WTC11 (cell line): ENCODE measurements around the gene TRPV6. TPM values are rescaled to one million over a fixed set of nuclear protein-coding genes. Genes with fewer than 3 reads are reported as not detected.

ENCODE experiments used
- ATAC-seq: fragments of 200-7000 bp; cut with Tn5 transposase; 2 replicates; pipeline ENCODE4 v1.10.0; 2021; ENCODE audit warnings: mild to moderate bottlenecking, moderate library complexity
- CTCF ChIA-PET: fragments of 300-600 bp; sonication (Branson Sonifier 250); formaldehyde crosslinking; loops from one replicate; lab custom pipeline; 2021; ENCODE audit warnings: antibody characterized with exemption; lab: Charles Lee
- POLR2A ChIA-PET: fragments of 350-600 bp; sonication (Branson Sonifier 250); formaldehyde crosslinking; loops from one replicate; lab custom pipeline; 2021; ENCODE audit warnings: antibody characterized with exemption; lab: Charles Lee
- DNase-seq: peaks from one replicate; pipeline ENCODE4 v3.0.0; 2021; ENCODE audit warnings: low spot score
- H3K27ac Mint-ChIP-seq: 2 replicates; pipeline ENCODE4 v1.8.0; 2021; ENCODE audit warnings: mixed read lengths
- H3K27me3 Mint-ChIP-seq: 2 replicates; pipeline ENCODE4 v1.8.0; 2021; ENCODE audit warnings: low read depth, mild to moderate bottlenecking, moderate library complexity, mixed read lengths
- H3K36me3 Mint-ChIP-seq: 2 replicates; pipeline ENCODE4 v1.8.0; 2021; ENCODE audit warnings: mixed read lengths
- H3K4me1 Mint-ChIP-seq: 2 replicates; pipeline ENCODE4 v1.8.0; 2022; ENCODE audit warnings: mixed read lengths
- H3K4me3 Mint-ChIP-seq: 2 replicates; pipeline ENCODE4 v1.8.0; 2021; ENCODE audit warnings: mild to moderate bottlenecking, moderate library complexity, mixed read lengths
- H3K9me3 Mint-ChIP-seq: 2 replicates; pipeline ENCODE4 v1.8.0; 2021; ENCODE audit warnings: mixed read lengths
- ATF6 ChIP-seq: sonication (generic); formaldehyde crosslinking; IDR thresholded peaks from 2 replicates; pipeline ENCODE4 v1.8.1; 2023; ENCODE audit warnings: mild to moderate bottlenecking, missing genetic modification reagents
- CBFB ChIP-seq: sonication (generic); formaldehyde crosslinking; IDR thresholded peaks from 2 replicates; pipeline ENCODE4 v1.8.1; 2022; ENCODE audit warnings: mild to moderate bottlenecking, low read depth, missing genetic modification reagents
- ELF4 ChIP-seq: sonication (generic); formaldehyde crosslinking; IDR thresholded peaks from 2 replicates; pipeline ENCODE4 v1.8.1; 2022; ENCODE audit warnings: low read depth, mild to moderate bottlenecking, moderate library complexity, missing genetic modification reagents
- ESRRA ChIP-seq: sonication (generic); formaldehyde crosslinking; IDR thresholded peaks from 2 replicates; pipeline ENCODE4 v1.8.1; 2022; ENCODE audit warnings: mild to moderate bottlenecking, missing genetic modification reagents, borderline replicate concordance
- FOXP4 ChIP-seq: sonication (generic); formaldehyde crosslinking; IDR thresholded peaks from 2 replicates; pipeline ENCODE4 v1.8.0; 2022; ENCODE audit warnings: mild to moderate bottlenecking, missing genetic modification reagents
- GABPB1 ChIP-seq: sonication (generic); formaldehyde crosslinking; IDR thresholded peaks from 2 replicates; pipeline ENCODE4 v1.8.1; 2023; ENCODE audit warnings: mild to moderate bottlenecking, missing genetic modification reagents
- HMGXB4 ChIP-seq: sonication (generic); formaldehyde crosslinking; IDR thresholded peaks from 2 replicates; pipeline ENCODE4 v1.8.1; 2023; ENCODE audit warnings: mild to moderate bottlenecking, moderate library complexity, missing genetic modification reagents
- MYBL2 ChIP-seq: sonication (generic); formaldehyde crosslinking; IDR thresholded peaks from 2 replicates; pipeline ENCODE4 v1.8.1; 2023; ENCODE audit warnings: mild to moderate bottlenecking, moderate library complexity, missing genetic modification reagents
- NFE2L1 ChIP-seq: sonication (generic); formaldehyde crosslinking; IDR thresholded peaks from 2 replicates; pipeline ENCODE4 v1.8.1; 2023; ENCODE audit warnings: missing genetic modification reagents
- NR1H2 ChIP-seq: sonication (generic); formaldehyde crosslinking; IDR thresholded peaks from 2 replicates; pipeline ENCODE4 v1.9.0; 2021; ENCODE audit warnings: mild to moderate bottlenecking, moderate library complexity, missing genetic modification reagents
- NR2C2 ChIP-seq: sonication (generic); formaldehyde crosslinking; IDR thresholded peaks from 2 replicates; pipeline ENCODE4 v1.8.0; 2022; ENCODE audit warnings: mild to moderate bottlenecking, missing genetic modification reagents
- NR3C1 ChIP-seq: sonication (generic); formaldehyde crosslinking; conservative IDR thresholded peaks from 2 replicates; pipeline ENCODE4 v1.8.1; 2023; ENCODE audit warnings: low read depth, mild to moderate bottlenecking, missing genetic modification reagents
- PREB ChIP-seq: sonication (generic); formaldehyde crosslinking; IDR thresholded peaks from 2 replicates; pipeline ENCODE4 v1.8.1; 2022; ENCODE audit warnings: mild to moderate bottlenecking, missing genetic modification reagents, moderate library complexity, borderline replicate concordance
- SOX15 ChIP-seq: fragments of 250-450 bp; sonication (Bioruptor Pico); IDR thresholded peaks from 2 replicates; pipeline ENCODE4 v1.9.0; 2021; ENCODE audit warnings: mild to moderate bottlenecking
- SP1 ChIP-seq: sonication (generic); formaldehyde crosslinking; conservative IDR thresholded peaks from 2 replicates; pipeline ENCODE4 v1.8.1; 2022; ENCODE audit warnings: missing genetic modification reagents
- USF1 ChIP-seq: sonication (generic); formaldehyde crosslinking; IDR thresholded peaks from 2 replicates; pipeline ENCODE4 v1.8.0; 2022; ENCODE audit warnings: mild to moderate bottlenecking, missing genetic modification reagents
- ZNF121 ChIP-seq: sonication (generic); formaldehyde crosslinking; IDR thresholded peaks from 2 replicates; pipeline ENCODE4 v1.8.0; 2023; ENCODE audit warnings: missing genetic modification reagents
- ZNF138 ChIP-seq: sonication (generic); formaldehyde crosslinking; conservative IDR thresholded peaks from 2 replicates; pipeline ENCODE4 v1.8.1; 2022; ENCODE audit warnings: mild to moderate bottlenecking, moderate library complexity, missing genetic modification reagents
- ZNF219 ChIP-seq: sonication (generic); formaldehyde crosslinking; IDR thresholded peaks from 2 replicates; pipeline ENCODE4 v1.8.0; 2023; ENCODE audit warnings: missing genetic modification reagents, mild to moderate bottlenecking, borderline replicate concordance
- ZNF232 ChIP-seq: sonication (generic); formaldehyde crosslinking; IDR thresholded peaks from 2 replicates; pipeline ENCODE4 v1.8.0; 2022; ENCODE audit warnings: mild to moderate bottlenecking, missing genetic modification reagents
- ZNF396 ChIP-seq: fragments of 250-450 bp; sonication (Bioruptor Pico); IDR thresholded peaks from 2 replicates; pipeline ENCODE4 v1.8.0; 2021; ENCODE audit warnings: mild to moderate bottlenecking, moderate library complexity, borderline replicate concordance
- total RNA-seq: library from RNA; stranded (reverse); gene quantifications from 3 replicates; pipeline ENCODE4 v1.2.3, GENCODE V29; 2021
- TF ChIP-seq, protein P1 (sequence below): sonication (generic); formaldehyde crosslinking; conservative IDR thresholded peaks from 2 replicates; pipeline ENCODE4 v1.8.1; 2023; ENCODE audit warnings: mild to moderate bottlenecking, low read depth, missing genetic modification reagents, moderate library complexity

The TRPV6 gene
- total RNA-seq, 1 experiment from 2014 or later = 0.63 TPM

GRCh38 chr7:142883571-142884285, 1.8 kb downstream of the TRPV6 start:
- H3K4me3 Mint-ChIP-seq = no peak overlapping the region
- peaks cover 8% of the 10 kb centered on the region for H3K4me1 Mint-ChIP-seq
- ATAC-seq (no peak), DNase-seq (no peak)
- no peaks in the 10 kb centered on the region for H3K9me3 Mint-ChIP-seq
- TF ChIP-seq, protein P1, sequence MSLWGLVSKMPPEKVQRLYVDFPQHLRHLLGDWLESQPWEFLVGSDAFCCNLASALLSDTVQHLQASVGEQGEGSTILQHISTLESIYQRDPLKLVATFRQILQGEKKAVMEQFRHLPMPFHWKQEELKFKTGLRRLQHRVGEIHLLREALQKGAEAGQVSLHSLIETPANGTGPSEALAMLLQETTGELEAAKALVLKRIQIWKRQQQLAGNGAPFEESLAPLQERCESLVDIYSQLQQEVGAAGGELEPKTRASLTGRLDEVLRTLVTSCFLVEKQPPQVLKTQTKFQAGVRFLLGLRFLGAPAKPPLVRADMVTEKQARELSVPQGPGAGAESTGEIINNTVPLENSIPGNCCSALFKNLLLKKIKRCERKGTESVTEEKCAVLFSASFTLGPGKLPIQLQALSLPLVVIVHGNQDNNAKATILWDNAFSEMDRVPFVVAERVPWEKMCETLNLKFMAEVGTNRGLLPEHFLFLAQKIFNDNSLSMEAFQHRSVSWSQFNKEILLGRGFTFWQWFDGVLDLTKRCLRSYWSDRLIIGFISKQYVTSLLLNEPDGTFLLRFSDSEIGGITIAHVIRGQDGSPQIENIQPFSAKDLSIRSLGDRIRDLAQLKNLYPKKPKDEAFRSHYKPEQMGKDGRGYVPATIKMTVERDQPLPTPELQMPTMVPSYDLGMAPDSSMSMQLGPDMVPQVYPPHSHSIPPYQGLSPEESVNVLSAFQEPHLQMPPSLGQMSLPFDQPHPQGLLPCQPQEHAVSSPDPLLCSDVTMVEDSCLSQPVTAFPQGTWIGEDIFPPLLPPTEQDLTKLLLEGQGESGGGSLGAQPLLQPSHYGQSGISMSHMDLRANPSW (CRISPR knock-in tag) = no peak
- TF ChIP-seq USF1 (no peak), PREB (CRISPR knock-in tag) (no peak), ELF4 (CRISPR knock-in tag) (no peak)
- CTCF ChIA-PET = interaction anchor here (4.4 kb wide), 1 partner anchor 12 kb away, joined by 27 read pairs; no protein-coding TSS in a partner anchor
- H3K27me3 Mint-ChIP-seq = no peaks in the 10 kb centered on the region; the same call in 1 of the 2 replicates
- H3K27ac Mint-ChIP-seq = no peak overlapping the region; the same call in 1 of the 2 replicates
- POLR2A ChIA-PET = no interaction called here
- H3K36me3 Mint-ChIP-seq = no peaks in the 10 kb centered on the region

DNA sequence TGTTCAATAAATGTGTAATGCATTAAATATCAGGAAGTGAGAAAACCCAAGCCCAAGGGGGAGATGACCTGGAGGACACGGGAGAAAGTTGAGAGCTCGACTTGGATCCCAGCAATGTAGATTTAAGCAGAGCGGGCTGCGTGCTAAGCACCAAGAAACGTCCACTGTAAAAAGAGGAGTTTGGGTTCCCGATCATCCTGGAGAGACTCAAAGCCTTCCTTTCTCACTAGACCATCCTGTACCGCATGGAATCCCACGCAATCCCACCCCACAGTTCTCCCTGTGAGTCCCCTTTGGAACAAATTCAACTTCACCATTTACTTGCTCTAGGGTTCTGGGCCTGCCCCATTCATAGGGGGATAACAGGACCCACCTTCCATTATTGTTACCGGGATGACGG, 2.4 kb downstream of the TRPV6 start:
- no peak for TF ChIP-seq SP1 (CRISPR knock-in tag)
- no peak for TF ChIP-seq ESRRA (CRISPR knock-in tag)
- TF ChIP-seq ZNF121 = no peak
- no peak for TF ChIP-seq NR2C2 (CRISPR knock-in tag)
- no peak for TF ChIP-seq NFE2L1 (CRISPR knock-in tag)
- no peak for TF ChIP-seq SOX15 (CRISPR knock-in tag)
- no peak for TF ChIP-seq ZNF138 (CRISPR knock-in tag)
- no peak for TF ChIP-seq HMGXB4 (CRISPR knock-in tag)
- TF ChIP-seq ZNF219 (CRISPR knock-in tag) = no peak
- H3K4me1 Mint-ChIP-seq = peaks cover 8% of the 10 kb centered on the region
- no peak overlapping the region for H3K27ac Mint-ChIP-seq
- no peaks in the 10 kb centered on the region for H3K9me3 Mint-ChIP-seq
- CTCF ChIA-PET = interaction anchor here (0.7 to 4.4 kb wide), 3 partner anchors 12 to 88 kb away, joined by 3 to 27 read pairs (median 3); no protein-coding TSS in a partner anchor
- POLR2A ChIA-PET = no interaction called here
- ATAC-seq = no peak
- H3K27me3 Mint-ChIP-seq = no peaks in the 10 kb centered on the region; the same call in 1 of the 2 replicates
- H3K36me3 Mint-ChIP-seq = no peaks in the 10 kb centered on the region
- H3K4me3 Mint-ChIP-seq = no peak overlapping the region
- no peak for DNase-seq

DNA sequence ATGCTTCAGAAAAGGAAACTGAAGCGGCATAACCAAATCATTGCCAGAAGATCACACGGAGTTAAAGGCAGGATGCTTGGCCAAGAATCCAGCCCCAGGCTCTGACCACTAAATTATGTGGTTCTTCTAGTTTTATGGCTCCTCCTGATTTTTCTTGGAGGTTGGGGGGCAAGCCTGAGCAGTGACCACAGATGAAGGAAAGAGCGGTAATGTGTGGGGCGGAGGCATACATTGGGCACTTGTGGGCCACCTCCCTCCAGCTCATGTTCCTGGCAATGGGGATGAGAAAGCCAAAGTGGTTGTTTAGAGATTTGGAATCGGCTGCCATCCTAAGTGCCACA, 3.2 kb downstream of the TRPV6 start:
- CTCF ChIA-PET = interaction anchor here (0.7 to 4.4 kb wide), 5 partner anchors 11 to 295 kb away, joined by 3 to 27 read pairs (median 3); no protein-coding TSS in a partner anchor
- Mint-ChIP-seq H3K36me3 (no peaks in the 10 kb centered on the region), H3K4me3 (no peak overlapping the region), H3K27me3 (no peaks in the 10 kb centered on the region; the same call in 1 of the 2 replicates), H3K9me3 (no peaks in the 10 kb centered on the region), H3K4me1 (peaks cover 8% of the 10 kb centered on the region), H3K27ac (no peak overlapping the region)
- ATAC-seq (no peak), DNase-seq (no peak)
- POLR2A ChIA-PET = no interaction called here
- no peak for TF ChIP-seq FOXP4 (CRISPR knock-in tag)
- TF ChIP-seq NR1H2 (CRISPR knock-in tag) = no peak
- TF ChIP-seq ZNF396 = no peak
- no peak for TF ChIP-seq ZNF232 (CRISPR knock-in tag)
- TF ChIP-seq NFE2L1 (CRISPR knock-in tag) = no peak
- no peak for TF ChIP-seq GABPB1 (CRISPR knock-in tag)
- no peak for TF ChIP-seq MYBL2
- no peak for TF ChIP-seq NR3C1
- TF ChIP-seq CBFB (CRISPR knock-in tag) = no peak
- no peak for TF ChIP-seq ATF6 (CRISPR knock-in tag)
